Right lung (tissue), 10 donors: ENCODE measurements around the gene GPC2. TPM values are rescaled to one million over a fixed set of nuclear protein-coding genes. Genes with fewer than 3 reads are reported as not detected.
"Not testable (repeated sequence)": the region's sequence is repeated elsewhere in the genome, so short reads cannot be mapped to it uniquely, and the experiment has no call there.

ENCODE experiments used
- DNase-seq, 2 donors: peaks; one replicate each; pipeline ENCODE4 v3.0.0-alpha.2; 2013
- long read RNA-seq, 8 donors: transcript quantifications; one replicate each; lab custom pipeline, GENCODE V29; 2026
- polyA plus RNA-seq, 5 donors: library from polyadenylated mRNA; unstranded; fragments of 120-200 nt; gene quantifications; one replicate each; pipeline versions ENCODE4 v1.2.1 to v1.2.3, GENCODE V29; 2013; ENCODE audit warnings: inconsistent platforms in 1 of 5, low replicate concordance in 1 of 5; ENCODE audit not compliant: insufficient read length in 5 of 5, insufficient read depth in 1 of 5

GPC2 gene, protein sequence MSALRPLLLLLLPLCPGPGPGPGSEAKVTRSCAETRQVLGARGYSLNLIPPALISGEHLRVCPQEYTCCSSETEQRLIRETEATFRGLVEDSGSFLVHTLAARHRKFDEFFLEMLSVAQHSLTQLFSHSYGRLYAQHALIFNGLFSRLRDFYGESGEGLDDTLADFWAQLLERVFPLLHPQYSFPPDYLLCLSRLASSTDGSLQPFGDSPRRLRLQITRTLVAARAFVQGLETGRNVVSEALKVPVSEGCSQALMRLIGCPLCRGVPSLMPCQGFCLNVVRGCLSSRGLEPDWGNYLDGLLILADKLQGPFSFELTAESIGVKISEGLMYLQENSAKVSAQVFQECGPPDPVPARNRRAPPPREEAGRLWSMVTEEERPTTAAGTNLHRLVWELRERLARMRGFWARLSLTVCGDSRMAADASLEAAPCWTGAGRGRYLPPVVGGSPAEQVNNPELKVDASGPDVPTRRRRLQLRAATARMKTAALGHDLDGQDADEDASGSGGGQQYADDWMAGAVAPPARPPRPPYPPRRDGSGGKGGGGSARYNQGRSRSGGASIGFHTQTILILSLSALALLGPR
- 10 to 100 TPM in 3 of 5 donors, 1 to 10 TPM in 2; 7.6 to 18.4 (median 14.1) TPM for polyA plus RNA-seq
- long read RNA-seq, donor 1, partial matches to known transcripts = 0 of 1 reads
- long read RNA-seq, donor 1, other reads (novel, unspliced or antisense) = 0 of 1 reads
- long read RNA-seq, donor 2, partial matches to known transcripts = 0 of 1 reads
- long read RNA-seq, donor 2, other reads (novel, unspliced or antisense) = 0 of 1 reads
- long read RNA-seq, donor 3, partial matches to known transcripts = 0 of 1 reads
- long read RNA-seq, donor 3, other reads (novel, unspliced or antisense) = 0 of 1 reads
- long read RNA-seq, donor 4 = 0 reads
- long read RNA-seq, donor 5 = 0 reads
- long read RNA-seq, donor 6, partial matches to known transcripts = 0 of 1 reads
- long read RNA-seq, donor 6, other reads (novel, unspliced or antisense) = 0 of 1 reads
- long read RNA-seq, donor 7 = 0 reads
- long read RNA-seq, donor 8 = 0 reads

DNA sequence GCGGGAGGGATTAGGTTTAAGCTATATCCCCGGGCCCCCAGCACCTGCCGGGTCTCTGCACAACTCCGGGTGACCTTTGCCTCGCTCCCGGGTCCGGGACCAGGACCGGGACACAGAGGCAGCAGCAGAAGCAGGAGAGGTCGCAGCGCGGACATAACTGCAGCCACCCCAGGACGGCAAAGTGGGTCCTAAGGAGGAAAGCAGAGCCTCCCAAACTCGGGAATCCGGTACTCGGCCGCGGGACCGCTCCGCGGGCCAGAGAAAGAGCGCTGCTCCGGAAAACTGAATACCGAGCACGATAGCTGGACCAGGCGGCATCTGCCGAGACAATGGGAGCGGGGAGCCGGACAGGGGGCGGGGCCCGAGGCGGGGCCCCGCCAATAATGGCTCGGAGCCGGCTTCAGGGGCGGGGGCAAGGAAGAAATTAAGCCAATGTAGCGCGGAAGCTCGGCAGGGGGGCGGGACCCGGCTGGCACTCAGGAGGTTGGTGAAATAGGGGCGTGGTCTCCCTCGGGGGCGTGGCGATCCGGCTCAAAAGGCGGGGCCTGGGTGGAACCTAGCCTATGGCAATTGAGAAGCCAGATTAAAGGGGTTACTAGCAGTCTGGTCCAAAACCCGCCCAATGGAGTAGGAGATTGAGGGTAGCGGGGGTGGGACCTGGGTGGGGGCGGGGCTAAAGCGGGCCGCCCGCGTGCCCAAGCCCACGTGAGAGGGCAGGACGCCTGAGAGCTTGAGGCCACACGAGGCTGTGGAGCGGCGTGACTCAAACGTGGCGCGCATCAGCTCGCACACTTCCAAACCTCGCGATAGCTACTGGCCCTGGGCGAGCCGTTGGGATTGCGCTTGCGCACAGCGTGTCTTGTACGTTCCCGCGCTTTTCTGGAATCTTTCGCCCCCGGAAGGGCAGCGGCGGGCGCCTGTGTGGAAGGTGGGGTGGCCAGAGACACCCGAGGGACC is at the start of gene GPC2, which contains the start of gene STAG3:
GPC2 (minus strand) TSS at position 337 of the 957 bp plus-strand sequence; CDS start at position 155, 182 bp downstream.
STAG3 (plus strand) TSS at position 874 of the 957 bp plus-strand sequence. CDS start 2,639 bp downstream, outside the sequence.
- peak; percentile 92 to 94 for DNase-seq

DNA sequence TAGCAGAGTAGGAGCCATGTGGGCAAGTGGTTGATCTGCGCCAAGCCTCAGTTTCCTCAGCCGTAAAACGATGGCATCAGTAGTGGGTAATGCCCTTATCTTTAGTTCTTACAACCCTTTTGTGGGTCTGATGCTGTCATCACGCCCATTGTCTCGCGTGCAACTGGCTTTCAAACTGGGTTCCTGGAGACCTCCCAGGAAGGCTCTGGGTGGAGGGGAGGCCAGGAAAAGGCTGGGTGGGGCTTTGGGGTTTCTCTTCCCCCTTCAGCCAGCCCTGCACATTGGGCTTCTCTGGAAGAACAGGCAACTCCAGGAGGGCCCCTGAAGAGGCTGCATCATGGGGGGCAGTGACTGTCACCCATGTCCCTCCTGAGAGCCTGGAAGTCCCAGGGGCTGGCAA is 47.7 kb upstream of the GPC2 start:
- not testable (repeated sequence) for DNase-seq

DNA sequence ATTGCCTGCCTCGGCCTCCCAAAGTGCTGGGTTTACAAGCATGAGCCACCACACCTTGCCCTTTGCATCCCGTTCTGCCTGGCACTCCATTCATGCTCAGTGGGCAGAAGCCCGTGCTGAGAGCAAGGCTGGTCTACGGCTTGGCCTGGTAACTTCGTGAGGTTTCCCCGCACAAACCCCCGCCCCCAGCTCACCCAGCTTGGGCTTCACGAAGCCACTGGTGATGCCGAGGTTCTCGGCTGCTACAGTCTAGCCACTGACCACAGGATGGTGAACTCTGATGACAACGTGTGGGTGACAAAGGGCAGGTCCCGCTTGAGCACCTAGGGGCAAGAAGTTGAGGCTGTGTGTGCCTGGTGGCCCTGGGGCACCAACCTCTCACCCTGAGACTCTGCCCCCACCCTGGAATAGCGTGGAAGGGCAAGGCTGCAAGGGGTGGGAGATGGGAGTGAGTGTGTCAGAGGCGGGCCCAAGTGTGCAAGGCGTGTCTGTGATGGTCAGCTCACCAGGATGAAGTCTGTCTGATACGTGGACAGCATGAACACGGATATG is 46.3 kb upstream of the GPC2 start:
- not testable (repeated sequence) for DNase-seq

DNA sequence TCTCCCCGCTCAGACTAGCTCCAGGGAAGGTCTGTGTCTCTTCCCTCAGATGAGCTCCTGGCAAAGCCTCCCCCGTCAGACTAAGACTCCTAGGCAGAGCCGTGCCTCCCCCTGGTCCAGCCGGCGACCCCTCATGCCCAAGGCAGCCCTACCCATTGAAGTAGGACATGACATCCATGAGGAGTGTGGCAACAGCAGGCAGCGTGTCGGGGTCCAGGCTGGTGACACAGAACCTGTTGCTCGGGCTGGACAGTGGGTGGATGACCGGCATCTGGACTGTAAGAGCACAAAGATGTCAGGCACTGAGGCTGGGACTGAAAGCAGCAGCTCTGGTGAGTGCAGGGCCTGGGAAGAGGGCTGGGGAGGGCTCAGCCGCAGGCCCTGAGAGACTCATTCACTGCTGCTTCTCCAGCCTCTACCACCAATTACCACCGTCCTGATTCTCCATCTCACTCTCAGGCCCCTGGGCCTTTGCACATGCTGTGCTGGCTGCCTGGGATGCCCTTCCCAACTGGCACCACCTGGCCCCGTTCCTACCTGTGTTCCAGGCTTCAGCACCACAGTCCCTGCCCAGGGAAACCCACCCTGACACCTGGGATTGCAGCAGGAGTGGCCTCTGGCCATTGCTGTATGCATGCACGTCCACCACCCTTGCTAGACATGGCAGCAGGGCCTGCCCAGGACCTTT is 45.4 kb upstream of the GPC2 start:
- DNase-seq = no peak

DNA sequence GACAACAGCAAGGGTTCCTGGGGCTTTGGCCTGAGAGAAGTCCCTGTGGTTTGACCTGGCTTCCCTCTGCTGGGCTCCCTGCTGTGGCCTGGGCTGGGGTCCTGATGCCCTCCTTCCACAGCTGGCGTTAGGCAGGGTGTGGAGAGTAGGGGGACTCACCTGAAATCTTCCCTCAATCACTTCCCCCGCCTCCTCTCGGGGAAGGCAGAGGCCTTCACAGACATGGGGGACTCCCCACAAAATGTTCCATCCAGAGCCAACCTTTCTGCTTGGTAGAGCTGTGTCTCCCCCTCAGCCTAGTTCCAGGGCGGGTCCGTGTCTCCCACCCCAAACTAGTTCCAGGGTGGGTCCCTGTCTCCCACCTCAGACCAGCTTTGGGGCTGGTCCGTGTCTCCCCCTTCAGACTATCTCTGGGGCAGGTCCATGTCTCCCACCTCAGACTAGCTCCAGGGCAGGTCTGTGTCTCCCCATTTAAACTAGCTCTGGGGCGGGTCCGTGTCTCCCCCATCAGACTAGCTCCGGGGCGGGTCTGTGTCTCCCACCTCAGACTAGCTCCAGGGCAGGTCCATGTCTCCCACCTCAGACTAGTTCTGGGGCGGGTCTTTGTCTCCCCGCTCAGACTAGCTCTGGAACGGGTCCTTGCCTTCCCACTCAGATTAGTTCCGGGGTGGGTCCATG is 44.7 kb upstream of the GPC2 start:
- DNase-seq = no peak

DNA sequence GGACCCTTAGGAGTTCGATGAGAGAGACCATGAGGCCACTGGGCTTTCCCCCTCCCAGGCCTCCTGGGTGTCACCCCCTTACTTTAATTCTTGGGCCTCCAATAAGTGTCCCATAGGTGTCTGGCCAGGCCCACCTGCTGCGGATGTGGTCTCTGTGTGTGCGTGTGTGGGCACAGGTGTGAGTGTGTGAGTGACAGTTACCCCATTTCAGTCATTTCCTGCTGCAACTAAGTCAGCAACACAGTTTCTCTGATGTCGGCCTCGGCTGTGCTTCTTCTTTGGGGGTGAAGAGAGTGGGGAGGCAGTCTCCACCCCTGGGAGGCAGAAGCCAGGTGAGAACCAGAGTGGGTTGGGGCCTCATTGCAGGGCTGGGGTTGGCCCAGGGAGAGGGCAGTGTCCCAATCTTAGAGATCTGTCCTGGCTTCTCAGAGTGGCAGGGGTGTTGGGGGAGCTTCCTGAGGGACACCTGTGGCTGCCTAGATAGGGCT is 44.1 kb upstream of the GPC2 start:
- no peak for DNase-seq

DNA sequence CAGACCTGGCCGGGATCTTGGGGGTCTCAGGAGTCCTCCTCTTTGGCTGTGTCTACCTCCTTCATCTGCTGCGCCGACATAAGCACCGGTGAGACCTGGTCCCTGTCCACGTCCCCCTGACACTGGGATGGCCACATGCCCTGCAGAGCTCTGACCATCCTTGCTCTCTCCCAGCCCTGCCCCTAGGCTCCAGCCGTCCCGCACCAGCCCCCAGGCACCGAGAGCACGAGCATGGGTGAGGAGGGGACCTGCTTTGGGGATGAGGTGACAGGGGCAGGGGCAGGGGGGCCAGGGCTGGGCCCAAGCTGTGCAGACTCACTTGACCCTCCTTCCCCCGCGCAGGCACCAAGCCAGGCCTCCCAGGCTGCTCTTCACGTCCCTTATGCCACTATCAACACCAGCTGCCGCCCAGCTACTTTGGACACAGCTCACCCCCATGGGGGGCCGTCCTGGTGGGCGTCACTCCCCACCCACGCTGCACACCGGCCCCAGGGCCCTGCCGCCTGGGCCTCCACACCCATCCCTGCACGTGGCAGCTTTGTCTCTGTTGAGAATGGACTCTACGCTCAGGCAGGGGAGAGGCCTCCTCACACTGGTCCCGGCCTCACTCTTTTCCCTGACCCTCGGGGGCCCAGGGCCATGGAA is 43.5 kb upstream of the GPC2 start:
- DNase-seq = no peak

DNA sequence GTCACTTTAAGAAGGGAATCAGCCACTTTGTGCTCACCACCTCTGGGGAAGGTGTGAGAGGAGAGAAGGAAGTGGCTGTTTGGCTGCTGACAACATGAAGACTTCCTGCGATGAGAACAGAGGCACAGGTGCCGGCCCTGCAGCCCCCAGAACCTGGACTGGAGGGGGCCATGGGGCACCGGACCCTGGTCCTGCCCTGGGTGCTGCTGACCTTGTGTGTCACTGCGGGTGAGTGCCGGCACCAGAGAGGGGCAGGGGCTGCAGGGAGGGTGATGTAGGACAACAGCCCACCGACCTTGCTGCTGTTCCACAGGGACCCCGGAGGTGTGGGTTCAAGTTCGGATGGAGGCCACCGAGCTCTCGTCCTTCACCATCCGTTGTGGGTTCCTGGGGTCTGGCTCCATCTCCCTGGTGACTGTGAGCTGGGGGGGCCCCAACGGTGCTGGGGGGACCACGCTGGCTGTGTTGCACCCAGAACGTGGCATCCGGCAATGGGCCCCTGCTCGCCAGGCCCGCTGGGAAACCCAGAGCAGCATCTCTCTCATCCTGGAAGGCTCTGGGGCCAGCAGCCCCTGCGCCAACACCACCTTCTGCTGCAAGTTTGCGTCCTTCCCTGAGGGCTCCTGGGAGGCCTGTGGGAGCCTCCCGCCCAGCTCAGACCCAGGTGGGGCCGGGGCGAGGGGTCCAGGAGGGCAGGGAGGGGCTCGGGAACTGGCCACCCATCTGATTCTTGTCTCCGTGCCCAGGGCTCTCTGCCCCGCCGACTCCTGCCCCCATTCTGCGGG is 42.8 kb upstream of the GPC2 start, which contains the start of gene PVRIG:
PVRIG (plus strand) TSS at position 149 of the 785 bp plus-strand sequence; CDS start at position 171, 22 bp downstream.
- not testable (repeated sequence) for DNase-seq

DNA sequence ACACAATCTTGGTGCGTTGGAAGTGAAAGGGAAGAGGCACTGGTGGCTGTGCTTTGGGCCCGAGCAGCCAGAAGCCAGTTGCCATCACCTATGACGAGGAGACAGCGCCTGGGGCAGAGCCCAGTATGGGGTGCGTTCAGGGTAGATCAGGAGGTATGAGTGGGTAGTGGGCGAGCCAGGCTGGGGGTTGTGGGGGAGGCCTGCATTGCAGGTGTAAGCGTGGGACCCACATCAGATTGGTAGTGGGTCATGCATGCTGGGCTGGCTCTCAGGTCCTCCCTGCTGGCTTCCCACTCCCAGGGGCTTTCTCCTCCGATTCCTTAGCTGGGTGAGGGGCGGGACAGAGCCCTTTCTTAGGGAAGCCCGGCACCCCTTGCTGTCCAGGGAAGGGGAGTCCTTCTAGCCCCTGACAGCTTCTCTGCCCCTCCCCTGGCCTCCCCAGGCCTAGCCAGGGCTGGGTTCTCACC is 42.1 kb upstream of the GPC2 start:
- no peak for DNase-seq

DNA sequence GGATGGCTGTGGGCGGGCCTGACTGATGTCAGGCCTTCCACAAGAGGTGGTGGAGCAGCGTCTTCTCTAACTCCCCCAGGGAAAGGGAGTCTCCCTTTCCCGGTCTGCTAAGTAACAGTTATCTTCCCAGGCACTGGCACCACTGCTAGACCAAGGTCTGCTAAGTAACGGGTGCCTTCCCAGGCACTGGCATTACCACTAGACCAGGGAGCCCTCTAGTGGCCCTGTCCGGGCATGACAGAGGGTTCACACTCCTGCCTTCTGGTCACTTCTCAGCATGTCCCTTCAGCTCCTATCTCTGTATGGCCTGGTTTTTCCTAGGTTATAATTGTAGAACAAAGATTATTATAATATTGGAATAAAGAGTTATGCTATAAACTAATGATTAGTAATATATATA is 40.8 kb upstream of the GPC2 start:
- DNase-seq = not testable (repeated sequence)

DNA sequence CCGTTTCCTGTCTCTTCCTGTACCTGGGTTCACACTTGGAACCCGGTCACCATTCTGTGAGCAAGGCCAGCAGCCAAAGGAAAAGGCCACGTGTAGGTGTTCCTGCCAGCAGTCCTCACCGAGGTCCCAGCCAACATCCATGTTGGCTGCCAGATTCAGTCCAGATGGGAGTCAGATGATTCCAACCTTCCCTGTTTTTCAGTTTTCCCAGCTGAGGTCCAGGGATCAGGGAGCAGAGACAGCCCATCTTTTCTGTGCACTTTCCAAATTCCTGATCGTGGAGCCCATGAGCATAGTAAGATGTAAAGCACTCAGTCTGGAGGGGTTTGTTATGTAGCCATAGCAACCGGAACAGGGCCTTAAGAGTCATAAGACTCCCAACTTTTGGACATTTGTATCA is 38.7 kb upstream of the GPC2 start:
- no peak for DNase-seq

DNA sequence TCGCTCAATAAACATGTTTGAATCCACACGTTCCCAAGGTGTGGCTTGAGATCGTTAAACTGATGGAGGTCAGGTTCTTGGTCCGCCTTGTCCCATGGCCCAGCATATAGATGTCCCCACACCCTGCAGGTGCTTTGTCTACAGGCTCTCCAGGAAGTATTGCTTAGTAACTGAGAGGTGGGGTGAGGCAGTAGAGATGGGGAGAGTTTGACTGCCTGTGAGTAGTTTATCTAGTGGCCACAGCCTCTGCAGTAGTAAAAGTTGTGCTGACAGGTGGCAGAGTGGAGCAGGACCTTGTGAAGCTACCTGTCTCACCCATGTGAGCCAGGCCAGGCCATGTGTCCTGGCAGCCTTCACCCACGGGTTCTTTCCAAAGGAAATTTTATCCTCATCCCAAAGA is 37.2 kb upstream of the GPC2 start:
- DNase-seq = not testable (repeated sequence)

DNA sequence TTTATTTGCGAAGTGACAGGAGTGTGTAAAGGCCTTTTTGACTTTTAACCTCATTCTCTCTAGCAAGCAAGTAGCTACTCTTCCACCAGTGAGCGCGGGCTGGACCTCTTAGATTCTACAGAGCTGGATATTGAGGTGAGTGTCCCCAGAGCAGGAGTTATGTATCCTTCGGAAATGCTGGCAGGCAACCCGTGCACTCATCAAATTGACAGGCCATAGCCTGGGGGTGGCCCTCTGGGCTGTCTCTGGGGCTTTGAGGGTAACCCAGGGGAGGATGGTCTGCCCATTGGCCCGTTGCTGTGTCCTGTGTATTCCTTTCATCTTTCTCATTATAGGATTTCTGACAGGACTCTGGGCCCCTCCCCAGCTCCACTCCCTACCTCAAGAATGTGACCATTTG is 36.5 kb upstream of the GPC2 start:
- no peak for DNase-seq

DNA sequence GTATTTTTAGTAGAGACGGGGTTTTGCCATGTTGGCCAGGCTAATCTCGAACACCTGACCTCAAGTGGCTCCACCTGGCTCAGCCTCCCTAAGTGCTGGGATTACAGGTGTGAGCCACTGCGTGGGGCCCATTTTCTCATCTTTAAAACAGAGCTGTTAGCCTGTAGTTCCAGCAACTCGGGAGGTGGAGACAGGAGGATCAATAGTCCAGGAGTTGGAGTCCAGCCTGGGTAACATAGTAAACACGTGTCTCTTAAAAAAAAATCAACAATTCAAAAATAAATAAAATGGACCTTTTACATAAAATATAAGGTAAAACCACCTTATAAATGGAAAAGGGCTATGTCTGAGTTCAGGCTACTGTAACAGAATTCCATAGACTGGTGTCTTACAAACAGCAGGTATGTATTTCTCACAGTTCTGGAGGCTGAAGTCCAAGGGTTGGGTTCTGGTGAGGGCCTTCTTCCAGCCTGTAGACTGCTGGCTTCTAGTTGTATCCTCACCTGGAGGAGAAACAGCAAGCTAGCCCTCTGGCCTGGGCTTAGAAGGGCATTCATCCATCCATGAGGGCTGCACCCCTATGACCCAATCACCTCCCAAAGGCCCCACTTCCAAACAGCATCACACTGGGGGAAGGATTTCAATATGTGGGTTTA is 35.6 kb upstream of the GPC2 start:
- no peak for DNase-seq

DNA sequence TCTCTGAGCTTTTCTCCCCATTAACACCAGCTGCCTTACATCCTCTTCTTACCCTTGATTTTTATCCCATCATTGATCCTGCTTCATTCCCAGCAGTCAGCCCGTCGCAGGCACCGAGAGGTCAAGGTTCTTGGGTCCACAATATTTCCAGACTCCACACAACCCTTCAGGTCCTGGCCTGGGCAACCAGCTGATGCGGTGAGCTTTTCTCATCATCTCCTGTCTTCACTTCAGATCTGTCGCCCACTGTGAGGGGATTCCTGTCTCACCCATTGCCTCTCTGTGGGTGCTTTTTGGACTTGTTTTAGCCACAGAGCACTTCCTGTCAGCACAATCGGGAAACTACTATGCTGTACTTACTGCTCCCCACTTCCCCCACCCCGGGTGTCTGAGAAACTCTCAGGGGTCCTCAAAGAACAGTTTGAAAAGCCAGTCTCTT is 34.2 kb upstream of the GPC2 start:
- DNase-seq = no peak

DNA sequence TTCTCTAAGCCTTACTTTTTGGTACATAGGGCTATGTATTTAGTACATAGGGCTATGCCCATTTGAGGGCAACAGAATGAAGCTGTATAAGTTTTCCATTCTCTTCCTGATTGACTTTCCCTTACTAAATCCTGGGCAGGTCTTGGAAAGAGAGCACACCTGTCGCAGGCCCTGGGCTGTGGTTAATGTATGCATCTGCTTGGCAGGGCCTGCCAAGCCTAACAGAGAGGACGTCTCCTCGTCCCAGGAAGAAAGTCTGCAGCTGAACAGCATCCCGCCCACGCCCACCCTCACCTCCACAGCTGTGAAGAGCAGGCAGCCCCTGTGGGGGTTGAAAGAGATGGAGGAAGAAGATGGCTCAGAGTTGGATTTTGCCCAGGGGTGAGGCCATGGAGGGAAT is 33.6 kb upstream of the GPC2 start:
- DNase-seq = no peak

DNA sequence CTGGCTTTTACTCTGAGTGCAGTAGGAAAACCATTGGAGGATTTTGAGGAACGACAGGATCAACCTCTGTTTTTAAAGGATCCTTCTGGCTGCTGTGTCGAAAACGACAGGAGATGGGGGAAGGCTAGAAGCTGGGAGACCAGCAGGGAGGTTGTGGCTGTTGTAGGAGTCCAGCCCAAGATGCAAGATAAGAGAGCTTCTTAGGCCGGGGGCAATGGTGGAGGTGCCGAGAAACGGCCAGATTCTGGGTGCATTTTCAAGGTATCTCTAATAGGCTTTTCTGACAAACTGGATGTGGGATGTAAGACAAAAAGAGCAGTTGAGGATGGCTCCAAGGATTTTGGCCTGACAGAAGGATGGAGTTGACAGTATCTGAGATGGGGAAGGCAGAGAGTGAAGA is 32.3 kb upstream of the GPC2 start:
- no peak for DNase-seq
